SIG-M5 (cell line): ENCODE measurements around the gene DGKQ.

ENCODE experiments used
- DNase-seq: peaks from one replicate; lab custom pipeline; 2025; lab: John Stamatoyannopoulos, UW

The DGKQ gene, protein sequence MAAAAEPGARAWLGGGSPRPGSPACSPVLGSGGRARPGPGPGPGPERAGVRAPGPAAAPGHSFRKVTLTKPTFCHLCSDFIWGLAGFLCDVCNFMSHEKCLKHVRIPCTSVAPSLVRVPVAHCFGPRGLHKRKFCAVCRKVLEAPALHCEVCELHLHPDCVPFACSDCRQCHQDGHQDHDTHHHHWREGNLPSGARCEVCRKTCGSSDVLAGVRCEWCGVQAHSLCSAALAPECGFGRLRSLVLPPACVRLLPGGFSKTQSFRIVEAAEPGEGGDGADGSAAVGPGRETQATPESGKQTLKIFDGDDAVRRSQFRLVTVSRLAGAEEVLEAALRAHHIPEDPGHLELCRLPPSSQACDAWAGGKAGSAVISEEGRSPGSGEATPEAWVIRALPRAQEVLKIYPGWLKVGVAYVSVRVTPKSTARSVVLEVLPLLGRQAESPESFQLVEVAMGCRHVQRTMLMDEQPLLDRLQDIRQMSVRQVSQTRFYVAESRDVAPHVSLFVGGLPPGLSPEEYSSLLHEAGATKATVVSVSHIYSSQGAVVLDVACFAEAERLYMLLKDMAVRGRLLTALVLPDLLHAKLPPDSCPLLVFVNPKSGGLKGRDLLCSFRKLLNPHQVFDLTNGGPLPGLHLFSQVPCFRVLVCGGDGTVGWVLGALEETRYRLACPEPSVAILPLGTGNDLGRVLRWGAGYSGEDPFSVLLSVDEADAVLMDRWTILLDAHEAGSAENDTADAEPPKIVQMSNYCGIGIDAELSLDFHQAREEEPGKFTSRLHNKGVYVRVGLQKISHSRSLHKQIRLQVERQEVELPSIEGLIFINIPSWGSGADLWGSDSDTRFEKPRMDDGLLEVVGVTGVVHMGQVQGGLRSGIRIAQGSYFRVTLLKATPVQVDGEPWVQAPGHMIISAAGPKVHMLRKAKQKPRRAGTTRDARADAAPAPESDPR

DNA sequence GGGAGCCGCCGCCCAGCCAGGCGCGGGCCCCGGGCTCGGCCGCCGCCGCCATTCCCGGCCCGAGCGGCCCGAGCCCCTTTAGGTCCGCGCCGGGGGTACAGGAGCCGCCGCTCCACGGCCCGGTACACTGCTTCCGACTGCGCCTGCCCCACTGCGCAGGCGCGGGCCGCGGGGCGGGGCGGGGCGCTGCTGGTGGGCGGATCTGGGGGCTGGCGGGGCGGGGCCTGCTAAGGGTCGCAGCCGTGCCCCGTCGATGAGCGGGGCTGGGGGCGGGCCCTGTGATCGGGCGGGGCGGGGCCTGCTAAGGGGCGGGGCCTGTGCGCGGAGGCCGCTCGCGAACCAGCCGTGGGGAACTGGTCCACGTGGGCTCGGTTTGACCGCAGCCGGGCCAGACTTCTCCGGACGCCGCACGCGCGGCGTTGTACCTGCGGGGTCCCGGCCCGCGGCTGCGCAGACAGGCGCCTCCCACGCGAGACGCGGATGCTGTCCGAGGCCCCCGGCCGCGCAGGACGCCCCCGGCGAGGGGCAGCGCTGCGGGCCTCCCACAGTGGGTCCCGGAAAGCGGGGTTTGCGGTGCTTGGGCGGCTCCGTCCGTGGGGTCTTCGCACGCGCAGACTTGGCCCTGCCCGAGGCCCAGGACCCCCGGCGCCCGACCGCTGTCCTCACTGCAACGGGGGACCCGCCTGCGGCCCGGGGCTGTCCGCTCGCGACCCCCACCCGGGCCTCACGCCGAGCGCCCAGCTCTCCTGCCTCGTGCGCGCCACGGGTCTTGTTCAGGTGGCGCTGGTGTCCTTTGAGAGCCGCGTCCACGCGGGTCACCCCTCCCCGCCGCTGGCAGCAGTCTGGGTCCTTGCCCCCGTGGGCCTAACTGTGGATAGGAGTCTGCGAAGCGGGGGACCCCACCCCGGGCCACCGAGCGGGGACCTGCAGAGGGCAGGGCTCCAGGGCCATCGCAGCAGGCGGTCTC, at the start of gene DGKQ:
Gene DGKQ (minus strand): TSS at position 139 of the 967 bp plus-strand sequence. CDS start 87 bp downstream, at position 52.
- DNase-seq, result no peak

- no peak for DNase-seq
Observed at GRCh38 chr4:1022739-1023066, 49.3 kb upstream of the DGKQ start.

DNA sequence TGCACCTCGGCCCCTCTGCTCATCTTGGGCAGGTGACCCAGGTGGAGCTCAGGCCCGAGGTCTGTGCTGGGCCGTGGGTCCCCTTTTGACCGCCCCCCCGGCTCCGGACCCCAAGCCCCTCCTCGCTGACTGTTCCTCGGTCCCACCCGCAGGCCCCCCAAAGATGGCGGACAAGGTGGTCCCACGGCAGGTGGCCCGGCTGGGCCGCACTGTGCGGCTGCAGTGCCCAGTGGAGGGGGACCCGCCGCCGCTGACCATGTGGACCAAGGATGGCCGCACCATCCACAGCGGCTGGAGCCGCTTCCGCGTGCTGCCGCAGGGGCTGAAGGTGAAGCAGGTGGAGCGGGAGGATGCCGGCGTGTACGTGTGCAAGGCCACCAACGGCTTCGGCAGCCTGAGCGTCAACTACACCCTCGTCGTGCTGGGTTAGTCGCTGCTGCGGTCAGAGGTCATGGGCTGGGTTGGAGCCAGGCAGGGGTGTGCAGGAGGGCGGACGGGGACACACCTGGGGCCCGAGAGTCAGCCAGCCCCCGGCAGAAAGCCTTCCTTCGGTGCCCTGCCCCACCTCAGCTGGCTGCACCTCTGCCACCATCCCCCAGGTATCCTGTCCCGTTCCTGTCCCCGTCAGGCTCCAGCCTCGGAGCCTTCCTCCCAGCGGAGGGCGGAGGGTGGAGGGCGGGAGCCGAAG, 48.8 kb upstream of the DGKQ start:
- no peak for DNase-seq

GRCh38 chr4:1021386-1022050, 48.1 kb upstream of the DGKQ start:
- DNase-seq, result no peak

- DNase-seq, result no peak
Observed at GRCh38 chr4:1019729-1020470, 46.5 kb upstream of the DGKQ start.

GRCh38 chr4:1019320-1019719, 46.0 kb upstream of the DGKQ start:
- no peak for DNase-seq

DNA sequence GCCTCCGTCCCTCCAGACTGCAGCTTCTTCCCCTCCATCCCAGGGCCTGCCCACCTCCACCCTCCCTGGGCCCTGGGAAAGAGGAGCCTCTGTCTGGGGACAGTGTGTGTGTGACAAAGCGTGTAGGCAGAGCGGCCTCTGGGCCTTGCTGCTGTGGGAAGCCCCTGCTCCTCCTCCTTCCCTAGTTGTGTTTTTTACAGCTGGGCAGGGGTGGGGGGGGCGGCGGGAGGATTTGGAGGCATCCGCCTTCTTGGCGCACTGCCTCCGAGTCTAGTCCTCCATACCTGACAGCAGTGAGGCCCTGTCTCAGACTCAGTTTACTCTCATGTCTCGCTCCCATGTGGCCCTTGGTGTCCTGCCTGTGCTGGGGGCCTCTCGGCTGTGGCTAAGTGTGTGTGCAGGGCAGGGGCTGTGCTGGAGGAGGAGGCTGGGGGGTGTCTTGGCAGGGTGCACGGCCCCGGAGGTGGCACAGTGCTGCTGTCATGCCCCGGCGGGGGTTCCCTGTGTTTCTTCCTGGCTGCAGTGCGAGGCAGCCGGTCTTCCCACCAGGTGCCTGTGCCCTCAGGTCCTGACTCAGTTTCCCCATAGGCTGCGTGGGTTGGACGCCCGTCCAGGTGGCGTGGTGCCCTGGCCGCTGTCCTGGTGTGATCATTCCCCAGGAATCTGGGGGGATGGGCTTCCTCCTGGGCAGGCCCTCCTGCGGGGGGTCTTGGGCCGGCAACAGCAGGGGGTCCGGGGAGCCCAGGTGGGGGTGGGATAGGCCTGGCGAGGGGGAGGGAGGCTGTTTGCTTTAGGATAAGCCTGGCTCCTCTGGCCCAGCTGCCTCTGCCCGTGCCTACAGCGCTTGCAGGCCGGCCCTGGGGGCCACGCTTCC, 45.0 kb upstream of the DGKQ start:
- DNase-seq, result no peak

GRCh38 chr4:1017706-1018105, 44.3 kb upstream of the DGKQ start:
- DNase-seq, result no peak

- DNase-seq, result no peak
Observed at GRCh38 chr4:1017211-1017610, 43.8 kb upstream of the DGKQ start.

- DNase-seq, result no peak
Observed at GRCh38 chr4:1015746-1016145, 42.4 kb upstream of the DGKQ start.

GRCh38 chr4:1015179-1015578, 41.8 kb upstream of the DGKQ start:
- DNase-seq, result no peak

DNA sequence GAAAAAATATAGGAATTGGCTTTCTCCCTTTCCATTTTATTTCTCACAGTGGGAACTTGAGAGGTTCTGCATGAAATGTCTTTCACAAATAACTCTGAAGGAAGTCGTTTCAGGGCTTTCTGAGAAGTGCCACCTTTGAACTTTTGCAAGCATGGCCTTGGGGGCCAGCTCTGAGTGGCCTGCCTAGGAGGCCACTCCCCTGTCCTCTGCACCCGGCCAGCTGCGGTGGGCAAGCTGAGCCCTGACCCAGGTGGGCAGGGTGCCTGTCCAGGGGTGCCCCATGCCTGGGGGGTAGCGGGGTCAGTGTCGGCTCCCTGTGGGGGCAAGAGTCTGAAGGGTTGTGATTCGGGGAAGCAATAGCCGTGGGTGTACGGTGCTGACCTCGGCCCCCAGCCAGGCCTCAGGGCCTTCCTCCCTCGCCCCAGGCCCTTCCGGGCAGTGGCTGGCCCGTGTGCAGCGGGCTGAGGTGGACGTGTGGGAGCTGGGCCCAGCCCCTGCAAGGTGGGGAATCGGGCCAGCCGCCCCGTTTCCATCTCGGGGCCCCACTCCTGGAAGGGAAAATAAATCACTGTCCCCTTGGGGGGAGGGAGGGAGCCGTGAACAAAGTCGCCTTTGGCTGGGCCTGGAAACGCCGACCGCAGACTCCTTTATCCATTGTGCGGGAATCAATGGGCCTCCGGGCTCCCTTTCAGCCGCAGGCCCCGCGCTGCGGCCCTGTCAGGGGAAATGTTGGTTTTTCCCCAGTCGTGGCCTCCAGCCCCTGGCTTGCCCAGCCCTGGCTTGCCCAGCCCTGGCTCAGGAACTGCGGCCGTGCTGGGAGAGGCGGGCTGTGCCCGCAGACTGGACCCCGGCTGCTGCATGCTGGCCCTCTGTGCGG, 41.2 kb upstream of the DGKQ start:
- DNase-seq, result no peak

GRCh38 chr4:1013225-1014073, 40.1 kb upstream of the DGKQ start:
- no peak for DNase-seq

GRCh38 chr4:1012034-1012739, 38.8 kb upstream of the DGKQ start:
- no peak for DNase-seq

GRCh38 chr4:1011666-1012033, 38.3 kb upstream of the DGKQ start:
- DNase-seq, result no peak

- no peak for DNase-seq
Observed at GRCh38 chr4:1011022-1011665, 37.8 kb upstream of the DGKQ start, which contains the start of gene FGFRL1. Gene FGFRL1 (plus strand): TSS chr4:1011626. CDS start chr4:1012486, 860 bp downstream.
